GM21825 (cell line): ENCODE results near the gene TBC1D5.

Experiments used
- ATAC-seq: cut with Tn5 transposase; IDR thresholded peaks from one replicate; pipeline ENCODE4 v1.9.1; 2021; ENCODE audit warnings: mild to moderate bottlenecking, moderate library complexity; ENCODE audit not compliant: unreplicated experiment

The TBC1D5 gene

DNA sequence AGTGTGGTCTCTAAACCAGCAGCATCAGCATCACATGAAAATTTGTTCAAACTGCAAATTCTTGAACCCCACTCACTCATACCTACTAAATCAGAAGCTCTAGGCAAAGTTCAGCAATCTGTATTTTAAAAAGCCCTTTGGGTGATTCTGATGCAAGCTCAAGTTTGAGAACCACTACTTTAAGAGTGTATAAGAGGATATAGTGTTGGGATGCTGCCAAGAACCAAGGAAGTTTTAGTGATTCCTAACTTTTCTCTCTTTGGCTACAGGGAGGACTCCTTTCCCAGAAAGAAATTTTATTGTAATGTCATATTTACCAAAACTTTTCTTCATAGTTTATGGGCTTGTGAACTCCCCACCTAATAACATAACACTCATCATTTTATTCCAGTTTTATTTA, 422.2 kb downstream of the TBC1D5 start:
- ATAC-seq = no peak

DNA sequence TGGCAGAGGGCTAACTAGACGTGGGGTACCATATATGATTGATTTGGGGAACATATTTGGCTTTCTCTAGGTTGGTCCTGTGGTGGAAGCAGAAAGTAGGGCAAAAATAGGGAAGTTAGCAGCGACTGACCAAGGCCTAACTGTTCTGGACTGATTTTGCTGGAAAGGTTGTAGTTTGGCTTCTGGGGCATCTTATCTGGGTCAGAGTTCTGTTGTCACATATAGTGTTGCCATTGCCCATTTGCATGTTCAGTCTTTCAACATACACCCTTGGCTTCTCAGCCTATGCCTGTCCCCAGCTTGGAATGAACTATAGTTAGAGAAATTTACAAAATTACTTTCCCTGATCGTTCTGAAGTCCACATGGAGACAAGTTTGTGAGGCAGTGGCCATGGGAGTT, 426.5 kb downstream of the TBC1D5 start:
- ATAC-seq = no peak

DNA sequence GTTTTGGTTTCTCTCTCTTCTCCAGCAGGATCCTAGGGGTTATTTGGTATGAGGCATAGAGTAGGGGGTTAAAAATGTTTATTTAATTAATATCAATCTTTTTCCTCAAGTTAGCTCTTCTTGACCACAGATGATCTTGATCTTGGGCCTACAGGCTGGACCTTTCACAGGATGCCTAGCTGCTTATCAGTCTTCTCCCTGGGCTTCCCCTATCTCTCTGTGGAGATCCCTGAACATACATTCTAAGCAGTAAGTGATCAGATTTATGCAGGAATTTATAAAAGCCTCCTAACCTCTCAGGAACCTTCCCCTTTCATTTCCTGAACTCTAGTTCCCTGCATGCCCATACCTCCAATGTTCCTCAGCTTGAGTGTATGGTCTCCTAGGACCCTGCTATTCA, 428.3 kb downstream of the TBC1D5 start:
- ATAC-seq = no peak

DNA sequence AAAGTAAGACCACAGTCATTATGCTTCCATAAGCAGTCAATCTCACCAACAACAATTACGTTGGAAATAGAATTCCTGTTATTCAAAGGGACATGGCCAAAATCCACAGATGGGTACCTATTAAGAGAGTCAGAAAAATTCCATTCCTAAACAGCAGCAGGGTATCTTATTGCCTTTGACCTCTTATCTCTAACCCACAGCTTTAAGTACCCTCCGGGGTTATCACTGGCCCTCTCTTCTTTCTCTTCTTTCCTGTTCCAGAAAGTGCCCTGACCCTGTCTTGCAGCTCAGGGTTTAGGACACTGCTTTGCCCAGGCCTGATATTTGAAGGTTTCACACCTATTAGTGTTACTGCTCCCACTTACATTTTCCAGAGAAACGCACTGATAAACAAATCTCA, 428.7 kb downstream of the TBC1D5 start:
- no peak for ATAC-seq

DNA sequence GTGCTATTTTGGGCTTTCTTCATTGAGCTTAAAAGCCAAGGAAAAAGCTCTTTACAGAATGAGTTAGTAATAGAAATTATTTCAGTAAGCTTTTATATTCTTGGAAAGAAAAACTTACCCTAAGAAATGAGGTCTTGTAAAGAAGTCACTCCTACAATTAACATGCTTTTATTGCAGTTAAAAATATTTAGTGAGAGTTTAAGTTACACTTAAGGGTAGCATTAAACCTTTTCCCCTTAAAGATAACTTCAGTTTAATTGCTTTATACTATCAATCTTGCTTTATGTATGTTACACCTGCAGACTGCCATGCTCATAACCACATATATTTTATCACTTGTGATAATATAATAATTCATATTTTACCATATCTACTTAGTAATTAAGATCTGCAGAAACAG, 431.4 kb downstream of the TBC1D5 start:
- no peak for ATAC-seq

DNA sequence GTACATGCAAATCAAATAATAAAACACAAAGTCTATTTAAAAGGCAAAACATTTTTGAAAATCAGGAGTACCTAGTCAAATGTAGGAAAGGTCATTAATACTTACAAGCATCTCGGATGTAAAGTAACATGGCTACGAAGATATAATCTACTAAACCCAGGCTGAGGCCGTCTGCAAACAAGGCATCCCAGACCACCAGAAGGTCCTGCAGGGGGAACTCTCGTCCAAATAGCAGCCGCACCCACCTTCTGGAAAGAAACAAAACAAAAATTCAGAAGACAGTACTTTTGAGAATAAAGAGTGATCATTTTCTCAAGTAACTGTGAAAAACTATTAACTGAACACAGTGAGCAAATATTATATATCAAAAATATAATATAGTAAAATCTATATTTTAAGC, 434.5 kb downstream of the TBC1D5 start:
- ATAC-seq = no peak

DNA sequence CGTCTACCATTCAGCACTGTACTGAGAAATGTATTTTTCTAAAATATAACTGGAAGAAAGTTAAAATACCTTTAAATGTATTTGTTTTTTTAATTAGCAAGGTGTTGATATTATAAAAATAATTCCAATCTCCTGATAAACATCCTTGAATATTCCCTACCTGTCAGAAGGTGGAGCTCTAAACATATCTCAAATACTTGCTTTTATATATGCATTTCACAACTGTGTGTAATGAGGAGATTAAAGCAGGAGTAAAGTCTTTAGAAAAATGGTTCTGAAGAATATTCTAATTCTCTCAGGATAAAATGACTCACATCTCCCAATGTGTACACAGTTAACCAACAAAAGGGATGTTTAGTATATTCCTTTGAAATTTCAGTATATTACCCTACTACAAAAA, 434.9 kb downstream of the TBC1D5 start:
- no peak for ATAC-seq

DNA sequence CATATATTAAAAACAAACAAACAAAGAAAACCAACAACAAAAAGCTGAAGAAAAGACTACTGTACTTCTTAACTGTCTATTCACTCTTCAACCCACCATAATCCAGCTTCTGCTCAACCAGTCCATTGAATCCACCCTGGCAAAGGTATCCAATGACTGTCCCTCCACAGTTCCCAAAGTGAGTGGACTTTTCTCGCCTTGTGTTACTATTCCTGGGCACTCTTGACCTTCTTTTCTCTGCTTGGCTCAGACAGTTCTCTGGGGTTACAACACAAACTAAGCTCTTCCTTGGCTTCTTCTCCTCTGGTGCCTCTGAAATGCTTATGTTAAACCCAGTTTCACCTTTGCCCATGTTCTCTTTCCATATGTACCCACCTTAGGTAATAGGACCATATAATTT, 437.5 kb downstream of the TBC1D5 start:
- no peak for ATAC-seq

DNA sequence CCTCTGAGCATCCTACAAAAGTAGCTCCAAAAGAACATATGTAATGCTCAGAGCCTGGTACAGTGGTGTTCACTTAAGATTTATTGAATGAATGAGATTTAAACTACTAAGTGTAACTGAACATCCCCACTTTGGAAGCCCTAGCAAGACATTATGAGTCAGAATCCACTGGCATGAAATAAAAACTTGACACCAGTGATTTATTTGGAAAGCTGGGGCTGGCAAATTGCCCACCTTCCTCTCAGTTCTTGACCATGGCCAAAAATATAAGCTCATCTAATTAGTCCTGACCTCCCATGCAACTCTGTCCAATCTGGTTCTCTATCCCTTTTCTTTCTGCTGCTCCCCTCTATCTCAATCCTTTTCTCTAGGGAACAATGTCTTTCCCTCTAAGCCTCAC, 439.7 kb downstream of the TBC1D5 start:
- no peak for ATAC-seq

DNA sequence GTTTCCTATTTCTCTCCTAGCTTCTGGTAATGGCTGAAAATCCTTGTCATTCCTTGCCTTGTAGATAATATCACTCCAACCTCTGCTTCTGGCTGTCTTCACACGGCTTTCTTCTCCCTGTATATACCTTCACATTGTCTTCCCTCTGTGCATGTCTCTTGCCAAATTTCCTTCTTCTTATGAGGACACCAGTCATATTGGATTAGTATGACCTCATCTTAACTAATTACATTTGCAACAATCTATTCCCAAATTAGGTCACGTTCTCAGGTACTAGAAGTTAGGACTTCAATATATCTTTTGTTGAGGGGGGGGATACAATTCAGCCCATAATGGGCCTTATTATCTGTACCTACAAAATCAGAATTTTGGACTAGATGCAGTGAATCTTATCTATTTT, 440.3 kb downstream of the TBC1D5 start:
- ATAC-seq = no peak

DNA sequence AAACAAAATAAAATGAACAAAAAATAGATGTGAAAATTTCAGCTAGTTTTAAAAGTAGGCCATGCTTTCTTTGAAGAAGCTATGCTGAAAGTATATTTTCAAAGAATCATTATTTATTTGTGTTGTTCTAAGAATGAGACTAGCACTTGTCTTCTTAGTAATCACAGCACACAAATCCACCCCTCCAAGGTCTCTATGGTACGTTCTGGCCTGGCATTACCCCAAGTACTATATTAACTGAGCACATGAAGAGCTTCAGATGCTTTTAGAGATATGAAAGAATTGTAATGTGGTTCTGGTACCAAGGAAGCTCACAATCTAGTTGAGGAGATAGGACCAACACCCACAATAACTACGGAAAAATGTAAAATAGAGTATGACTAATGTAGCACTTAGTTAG, 441.2 kb downstream of the TBC1D5 start:
- ATAC-seq = no peak

DNA sequence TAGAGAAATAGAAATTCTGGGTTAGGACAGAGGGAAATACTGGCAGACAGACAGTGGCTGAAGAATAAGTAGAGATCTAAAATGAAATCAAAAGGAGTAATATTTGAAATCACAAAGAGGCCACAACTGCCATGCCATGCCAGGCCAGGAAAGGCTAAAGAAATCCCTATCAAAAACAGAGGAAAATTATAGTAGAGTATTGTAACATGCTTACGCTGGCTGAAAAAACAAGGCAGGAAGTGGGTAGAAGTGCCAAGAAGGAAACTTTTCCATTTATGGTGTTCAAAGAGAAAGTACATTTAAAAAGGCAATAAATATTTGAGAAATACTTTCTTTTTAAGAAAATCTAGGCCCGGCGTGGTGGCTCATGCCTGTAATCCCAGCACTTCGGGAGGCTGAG, 442.0 kb downstream of the TBC1D5 start:
- no peak for ATAC-seq

DNA sequence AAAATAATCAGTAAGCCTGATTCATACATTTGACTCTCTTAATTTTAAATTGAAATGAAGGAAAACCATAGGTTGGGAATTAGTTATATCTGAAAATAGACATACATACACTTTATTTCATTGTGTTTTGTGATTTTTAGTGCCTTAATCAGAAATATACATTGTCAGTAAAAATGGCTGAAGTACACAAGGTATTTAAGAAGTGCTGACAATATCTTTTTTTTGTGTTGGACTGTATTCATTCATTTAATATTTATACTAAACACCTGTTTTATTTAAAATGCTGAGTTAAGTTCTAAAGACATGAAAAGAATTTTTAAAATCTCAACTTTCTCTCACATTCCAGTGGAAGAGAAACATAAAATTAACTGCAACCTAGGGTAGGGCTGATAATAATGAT, 444.4 kb downstream of the TBC1D5 start:
- no peak for ATAC-seq

DNA sequence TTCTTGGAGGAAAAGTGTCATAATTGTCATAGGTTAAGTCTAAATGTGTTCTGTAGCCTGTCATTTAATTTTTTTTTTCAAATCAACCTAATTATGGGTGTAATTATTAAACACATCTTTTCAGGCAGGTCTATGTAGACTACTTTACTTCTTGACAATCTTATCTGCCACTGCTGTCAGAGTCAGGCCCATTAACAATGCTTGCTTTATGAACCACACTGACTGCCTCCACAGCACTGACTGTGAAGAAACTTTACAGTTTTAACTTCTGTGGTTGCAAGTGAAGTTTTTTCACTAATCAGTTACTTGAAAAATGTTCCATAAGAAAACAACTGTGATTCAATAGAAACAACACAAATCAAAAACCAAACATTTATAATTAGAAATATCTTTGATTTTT, 449.9 kb downstream of the TBC1D5 start:
- ATAC-seq = no peak

DNA sequence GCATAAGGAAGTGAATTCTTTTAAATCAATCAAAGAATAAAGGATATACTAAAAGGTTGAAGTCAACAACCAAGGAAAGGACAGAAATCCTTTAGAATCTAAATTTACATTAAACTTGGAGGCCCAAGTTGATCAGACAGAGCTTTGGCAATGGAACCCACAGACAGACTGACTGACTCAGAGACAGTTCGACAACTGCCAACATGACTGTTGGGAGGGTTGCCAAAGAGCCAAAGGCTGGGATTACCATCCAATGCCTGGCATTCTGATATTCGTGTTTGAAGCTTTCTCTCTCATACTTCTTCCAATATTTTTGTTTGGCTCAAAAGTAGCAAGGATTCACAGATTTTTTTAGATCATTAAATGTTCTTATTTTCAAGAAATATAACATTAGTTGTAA, 451.5 kb downstream of the TBC1D5 start:
- ATAC-seq = no peak

DNA sequence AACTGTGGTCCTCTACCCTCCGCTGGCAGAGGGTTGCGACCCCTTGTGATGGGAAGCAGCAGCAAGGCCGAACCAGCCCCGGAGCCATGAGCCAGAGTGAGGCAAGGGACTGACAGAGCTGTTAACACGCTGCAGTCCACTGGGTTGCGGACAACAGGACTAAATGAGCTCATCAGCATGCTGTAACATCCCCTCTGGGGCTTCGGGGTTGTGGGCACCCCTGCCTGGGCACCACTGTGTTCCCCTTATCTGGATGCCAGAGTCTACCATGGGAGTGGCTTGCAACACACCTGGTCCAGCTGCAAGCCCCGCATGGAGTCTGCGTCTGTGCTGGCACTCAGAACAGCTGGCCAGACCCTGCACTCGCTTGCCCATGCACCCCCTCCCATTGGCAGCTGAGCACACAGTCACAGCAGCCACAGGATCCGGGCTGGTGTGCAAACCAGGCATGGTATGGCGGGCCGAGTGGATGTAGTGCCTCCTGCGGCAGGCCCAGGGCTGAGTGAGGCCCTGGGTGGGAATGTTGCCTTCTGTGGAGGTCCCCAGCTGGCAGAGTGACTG, 453.5 kb downstream of the TBC1D5 start:
- no peak for ATAC-seq

DNA sequence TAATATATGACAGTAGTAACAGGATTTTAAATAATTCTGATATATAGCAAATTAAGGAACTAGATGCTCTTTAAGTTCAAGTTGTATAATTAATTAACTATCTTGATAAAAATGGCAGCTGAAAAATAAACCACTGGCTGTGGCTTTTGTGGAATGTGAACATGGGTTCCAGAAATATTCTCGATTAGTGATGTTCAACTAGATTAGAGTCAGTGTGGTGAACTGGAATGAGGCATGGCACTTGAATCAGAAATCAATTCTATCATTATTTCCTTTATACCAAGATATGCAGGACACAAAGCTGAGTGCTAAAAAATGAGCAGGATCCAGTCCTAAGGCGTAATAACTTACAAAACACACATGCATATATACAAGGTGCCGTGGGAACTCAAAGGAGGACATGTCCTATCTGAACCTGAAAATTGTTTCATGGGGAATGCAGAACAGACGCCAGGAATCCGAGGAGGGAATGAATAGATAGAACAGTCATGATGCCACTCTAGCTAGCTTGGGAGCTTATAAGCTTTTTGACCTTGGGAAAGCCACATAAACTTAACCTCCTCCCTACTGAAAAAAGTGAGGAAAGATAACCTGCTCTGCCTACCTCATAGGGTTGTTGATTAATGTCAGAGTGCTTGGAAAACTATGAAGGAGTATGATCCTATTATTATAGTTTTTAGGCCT, 455.3 kb downstream of the TBC1D5 start:
- ATAC-seq = no peak

DNA sequence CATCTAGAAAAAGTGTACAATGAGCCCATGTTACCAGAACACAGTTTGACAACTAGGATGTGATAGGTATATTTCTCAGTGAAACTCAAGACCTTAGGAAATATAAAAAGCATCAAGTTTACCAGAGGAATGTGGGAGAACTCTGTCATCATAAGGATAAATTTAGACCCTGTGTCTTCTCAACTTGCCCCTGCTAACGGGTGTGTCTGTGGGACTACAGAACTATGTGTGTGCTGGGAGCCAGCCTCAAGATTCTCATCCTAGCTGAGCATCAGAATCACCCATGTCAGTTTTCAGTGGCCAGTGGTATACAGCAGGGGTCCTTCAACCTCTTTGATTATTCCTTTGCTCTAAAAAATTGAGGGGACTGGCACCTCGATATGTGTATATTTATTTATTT, 464.4 kb downstream of the TBC1D5 start:
- ATAC-seq = no peak

DNA sequence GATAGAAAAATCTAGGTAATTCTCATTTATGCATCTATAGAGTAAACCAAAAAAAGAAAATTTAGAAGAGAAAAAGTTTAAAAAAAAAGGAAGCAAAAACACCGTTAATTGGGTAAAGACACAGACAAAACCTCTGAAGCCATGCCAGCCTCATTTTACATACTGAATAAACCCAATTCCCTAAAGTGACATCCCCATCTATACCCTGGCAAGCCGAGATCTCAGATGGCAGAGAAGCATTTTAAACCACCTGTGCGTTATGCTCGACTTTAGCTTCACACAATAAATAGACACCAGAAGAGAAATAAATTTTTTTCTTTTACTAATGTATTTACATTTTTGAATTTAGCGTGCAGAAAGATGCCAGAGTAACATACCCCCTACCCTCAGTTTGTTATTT, 475.6 kb downstream of the TBC1D5 start:
- no peak for ATAC-seq

DNA sequence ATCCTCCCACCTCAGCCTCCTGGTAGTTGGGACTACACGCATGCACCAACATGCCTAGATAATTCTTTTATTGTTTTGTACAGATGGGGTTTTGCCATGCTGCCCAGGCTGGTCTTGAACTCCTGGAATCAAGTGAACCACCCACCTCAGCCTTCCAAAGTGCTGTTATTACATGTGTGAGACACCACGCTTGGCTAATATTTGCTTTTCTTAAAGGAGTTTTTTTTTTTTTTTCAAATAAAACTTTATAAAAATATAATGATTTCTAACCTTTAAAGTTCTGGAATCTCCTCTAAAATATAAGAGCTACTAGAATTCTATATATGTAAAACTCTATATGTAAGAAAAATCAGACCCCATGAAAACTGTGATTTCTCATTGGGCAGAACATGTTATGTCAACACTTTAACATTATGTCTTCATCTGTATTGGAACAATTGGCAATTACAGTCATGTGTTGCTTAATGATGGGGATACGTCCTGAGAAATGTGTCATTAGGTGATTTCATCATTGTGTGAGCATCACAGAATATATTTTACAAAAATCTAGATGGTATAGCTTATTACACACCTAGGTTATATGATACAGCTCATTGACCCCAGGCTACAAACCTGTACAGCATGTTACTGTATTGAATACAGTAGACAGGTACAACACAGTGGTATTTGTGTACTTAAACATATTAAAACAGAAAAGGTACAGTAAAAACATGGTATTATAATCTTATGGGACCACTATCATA, 480.6 kb downstream of the TBC1D5 start:
- no peak for ATAC-seq

DNA sequence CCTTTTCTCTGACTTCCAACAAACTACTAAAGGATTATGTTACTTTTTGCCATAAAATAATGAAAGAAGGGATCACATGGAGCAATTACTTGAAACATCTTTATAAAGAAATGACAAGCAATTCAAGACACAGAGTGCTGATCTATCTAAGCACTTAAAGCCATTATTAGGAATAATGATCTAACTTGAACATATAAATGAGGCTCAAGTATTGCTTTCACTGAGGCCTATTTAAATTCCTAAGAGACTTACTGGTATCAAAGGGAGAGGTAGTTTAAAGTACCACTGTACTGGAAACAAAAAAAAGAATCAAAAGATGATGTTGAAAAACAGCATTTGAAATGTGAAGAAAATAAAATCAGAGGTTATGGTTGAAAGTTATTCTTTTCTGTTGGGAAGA, 482.2 kb downstream of the TBC1D5 start:
- no peak for ATAC-seq

DNA sequence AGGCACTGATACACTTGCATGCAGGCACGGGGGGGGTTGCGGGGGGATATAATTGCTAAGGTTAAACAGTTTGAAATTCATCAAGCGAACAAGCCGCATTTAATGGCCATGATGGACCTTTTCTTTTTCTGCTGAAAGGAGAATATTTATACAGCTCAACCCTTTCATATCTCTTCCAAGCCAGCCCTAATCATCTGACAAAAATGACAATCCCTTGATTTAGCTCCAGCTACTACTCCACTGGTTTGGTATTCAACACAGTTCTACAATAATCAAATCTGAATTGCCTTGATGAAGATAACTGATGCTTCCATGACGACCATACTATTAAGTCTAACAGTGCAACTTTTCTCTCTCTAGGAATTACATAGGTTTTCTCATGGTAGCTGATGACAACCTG, 482.7 kb downstream of the TBC1D5 start:
- no peak for ATAC-seq
